ENCODE measurements around the gene DAD1. TPM values are rescaled to one million over a fixed set of nuclear protein-coding genes. Genes with fewer than 3 reads are reported as not detected.
A peak's percentile ranks its signal among the peaks of the same experiment; 100 is the strongest.
"Not testable (repeated sequence)": the region's sequence is repeated elsewhere in the genome, so short reads cannot be mapped to it uniquely, and the experiment has no call there.

Gene DAD1
- 293 TPM for polyA plus RNA-seq (2012; ENCODE audit: missing spikeins)

GRCh38 chr14:22589096-22589839 is at the start of gene DAD1:
TSS of gene DAD1 (minus strand) at chr14:22589224. CDS start at chr14:22589157, 67 bp downstream.
- TF ChIP-seq POLR2AphosphoS5 (IDR thresholded peaks at IDR 0.05; ENCODE audit: low read depth, low read length) (peak; percentile 98), POLR2A (IDR thresholded peaks at IDR 0.05; ENCODE audit: low read depth, low read length) (peak; percentile 97), TAF1 (IDR thresholded peaks at IDR 0.05; ENCODE audit: borderline replicate concordance, low read depth, low read length) (peak; percentile 88)
- FAIRE-seq = peak; percentile 100
- peak; percentile 86 for DNase-seq (ENCODE audit: insufficient read length)

GRCh38 chr14:22635980-22636379 is 47.0 kb upstream of the DAD1 start:
- not testable (repeated sequence) for FAIRE-seq

GRCh38 chr14:22634233-22634900 is 45.3 kb upstream of the DAD1 start:
- TF ChIP-seq TAF1 (IDR thresholded peaks at IDR 0.05; ENCODE audit: borderline replicate concordance, low read depth, low read length) = no peak
- no peak for TF ChIP-seq POLR2A (IDR thresholded peaks at IDR 0.05; ENCODE audit: low read depth, low read length)
- TF ChIP-seq POLR2AphosphoS5 (IDR thresholded peaks at IDR 0.05; ENCODE audit: low read depth, low read length) = no peak
- no peak for DNase-seq (ENCODE audit: insufficient read length)
- no peak for FAIRE-seq

More at GRCh38 chr14:22635980-22636379, 47.0 kb upstream of the DAD1 start:
- DNase-seq (ENCODE audit: insufficient read length) = not testable (repeated sequence)

GRCh38 chr14:22630486-22630885 is 41.5 kb upstream of the DAD1 start:
- DNase-seq (ENCODE audit: insufficient read length) (no peak), FAIRE-seq (no peak)
- TF ChIP-seq TAF1 (IDR thresholded peaks at IDR 0.05; ENCODE audit: borderline replicate concordance, low read depth, low read length) (no peak), POLR2A (IDR thresholded peaks at IDR 0.05; ENCODE audit: low read depth, low read length) (no peak), POLR2AphosphoS5 (IDR thresholded peaks at IDR 0.05; ENCODE audit: low read depth, low read length) (no peak)

- DNase-seq (ENCODE audit: insufficient read length) = no peak
- TF ChIP-seq POLR2AphosphoS5 (IDR thresholded peaks at IDR 0.05; ENCODE audit: low read depth, low read length) = no peak
- no peak for TF ChIP-seq TAF1 (IDR thresholded peaks at IDR 0.05; ENCODE audit: borderline replicate concordance, low read depth, low read length)
- no peak for TF ChIP-seq POLR2A (IDR thresholded peaks at IDR 0.05; ENCODE audit: low read depth, low read length)
- FAIRE-seq = no peak
Measured at GRCh38 chr14:22630066-22630465, 41.0 kb upstream of the DAD1 start.

GRCh38 chr14:22629361-22629760 is 40.3 kb upstream of the DAD1 start:
- no peak for DNase-seq (ENCODE audit: insufficient read length)
- TF ChIP-seq POLR2AphosphoS5 (IDR thresholded peaks at IDR 0.05; ENCODE audit: low read depth, low read length) (no peak), POLR2A (IDR thresholded peaks at IDR 0.05; ENCODE audit: low read depth, low read length) (no peak), TAF1 (IDR thresholded peaks at IDR 0.05; ENCODE audit: borderline replicate concordance, low read depth, low read length) (no peak)
- no peak for FAIRE-seq

- FAIRE-seq (no peak), DNase-seq (ENCODE audit: insufficient read length) (no peak)
- TF ChIP-seq POLR2AphosphoS5 (IDR thresholded peaks at IDR 0.05; ENCODE audit: low read depth, low read length) = no peak
- no peak for TF ChIP-seq TAF1 (IDR thresholded peaks at IDR 0.05; ENCODE audit: borderline replicate concordance, low read depth, low read length)
Measured at GRCh38 chr14:22627506-22628263, 38.7 kb upstream of the DAD1 start.

GRCh38 chr14:22626590-22626989 is 37.6 kb upstream of the DAD1 start:
- DNase-seq (ENCODE audit: insufficient read length) = no peak
- no peak for TF ChIP-seq POLR2AphosphoS5 (IDR thresholded peaks at IDR 0.05; ENCODE audit: low read depth, low read length)
- TF ChIP-seq POLR2A (IDR thresholded peaks at IDR 0.05; ENCODE audit: low read depth, low read length) = no peak
- no peak for TF ChIP-seq TAF1 (IDR thresholded peaks at IDR 0.05; ENCODE audit: borderline replicate concordance, low read depth, low read length)
- FAIRE-seq = no peak

- FAIRE-seq = no peak
- no peak for TF ChIP-seq POLR2AphosphoS5 (IDR thresholded peaks at IDR 0.05; ENCODE audit: low read depth, low read length)
- no peak for DNase-seq (ENCODE audit: insufficient read length)
Measured at GRCh38 chr14:22623047-22623446, 34.0 kb upstream of the DAD1 start.

GRCh38 chr14:22622255-22622654 is 33.2 kb upstream of the DAD1 start:
- FAIRE-seq = no peak
- TF ChIP-seq POLR2A (IDR thresholded peaks at IDR 0.05; ENCODE audit: low read depth, low read length) (no peak), POLR2AphosphoS5 (IDR thresholded peaks at IDR 0.05; ENCODE audit: low read depth, low read length) (no peak), TAF1 (IDR thresholded peaks at IDR 0.05; ENCODE audit: borderline replicate concordance, low read depth, low read length) (no peak)
- DNase-seq (ENCODE audit: insufficient read length) = no peak

- FAIRE-seq; DNase-seq (ENCODE audit: insufficient read length): not testable (repeated sequence)
Measured at GRCh38 chr14:22615765-22616164, 26.7 kb upstream of the DAD1 start.

- TF ChIP-seq TAF1 (IDR thresholded peaks at IDR 0.05; ENCODE audit: borderline replicate concordance, low read depth, low read length) (no peak), POLR2A (IDR thresholded peaks at IDR 0.05; ENCODE audit: low read depth, low read length) (no peak), POLR2AphosphoS5 (IDR thresholded peaks at IDR 0.05; ENCODE audit: low read depth, low read length) (no peak)
- FAIRE-seq (no peak), DNase-seq (ENCODE audit: insufficient read length) (no peak)
Measured at GRCh38 chr14:22614240-22614799, 25.3 kb upstream of the DAD1 start.

Measured in GM12892 (cell line).